OCI-LY1 (cell line): ENCODE results near the gene BYSL.

Experiments used
- H2AFZ ChIP-seq: fragments of 200-600 bp; sonication (generic), shearing (Covaris generic); 2 replicates; pipeline ENCODE4 v1.6.0; 2014; ENCODE audit warnings: antibody characterized with exemption, mild to moderate bottlenecking, low read length
- H3F3A ChIP-seq: fragments of 200-600 bp; sonication (generic), shearing (Covaris generic); 2 replicates; pipeline ENCODE4 v1.6.0; 2014; ENCODE audit warnings: mild to moderate bottlenecking, antibody characterized with exemption, low read length, moderate library complexity; ENCODE audit not compliant: insufficient read depth
- H3K27ac ChIP-seq: fragments of 200-600 bp; sonication (generic); 2 replicates; pipeline ENCODE4 v1.5.1; 2014; ENCODE audit warnings: low read length, mixed run types, mild to moderate bottlenecking, low read depth; ENCODE audit not compliant: poor library complexity, severe bottlenecking
- H3K27me3 ChIP-seq: fragments of 200-600 bp; sonication (generic); 2 replicates; pipeline ENCODE4 v1.6.0; 2014; ENCODE audit warnings: antibody characterized with exemption, mild to moderate bottlenecking, low read length, moderate library complexity; ENCODE audit not compliant: insufficient read depth
- H3K36me3 ChIP-seq: fragments of 200-600 bp; sonication (generic); 2 replicates; pipeline ENCODE4 v1.6.1; 2014; ENCODE audit warnings: mild to moderate bottlenecking, antibody characterized with exemption, low read length, moderate library complexity, mixed read lengths; ENCODE audit not compliant: insufficient read depth
- H3K4me1 ChIP-seq: fragments of 200-600 bp; sonication (generic); 2 replicates; pipeline ENCODE4 v1.5.1; 2014; ENCODE audit warnings: mild to moderate bottlenecking, low read length, moderate library complexity; ENCODE audit not compliant: insufficient read depth, severe bottlenecking
- H3K4me2 ChIP-seq: fragments of 200-600 bp; sonication (generic), shearing (Covaris generic); 2 replicates; pipeline ENCODE4 v1.6.1; 2014; ENCODE audit warnings: low read length
- H3K4me3 ChIP-seq: fragments of 200-600 bp; sonication (generic); 2 replicates; pipeline ENCODE4 v1.5.1; 2014; ENCODE audit warnings: low read length, low read depth, mild to moderate bottlenecking, mixed read lengths; ENCODE audit not compliant: poor library complexity, severe bottlenecking
- H3K79me2 ChIP-seq: fragments of 200-600 bp; shearing (Covaris generic); 2 replicates; pipeline ENCODE4 v1.6.1; 2016; ENCODE audit warnings: mixed run types, low read length, mixed read lengths; ENCODE audit not compliant: insufficient read depth
- H3K9ac ChIP-seq: fragments of 200-600 bp; sonication (generic), shearing (Covaris generic); 2 replicates; pipeline ENCODE4 v1.6.1; 2014; ENCODE audit warnings: mild to moderate bottlenecking, low read length, mixed read lengths
- H3K9me2 ChIP-seq: fragments of 200-600 bp; sonication (generic), shearing (Covaris generic); 2 replicates; pipeline ENCODE4 v1.6.1; 2014; ENCODE audit warnings: low read depth, mild to moderate bottlenecking, low read length, mixed read lengths
- H3K9me3 ChIP-seq: fragments of 200-600 bp; shearing (Covaris generic); 2 replicates; pipeline ENCODE4 v1.6.1; 2014; ENCODE audit warnings: low read length, mixed read lengths
- H4K20me1 ChIP-seq: fragments of 200-600 bp; sonication (generic), shearing (Covaris generic); 2 replicates; pipeline ENCODE4 v1.6.0; 2016; ENCODE audit warnings: mild to moderate bottlenecking, low read length; ENCODE audit not compliant: insufficient read depth
- EZH2 ChIP-seq: fragments of 200-600 bp; sonication (generic), shearing (Covaris generic); IDR thresholded peaks from 2 replicates; pipeline ENCODE4 v1.8.0; 2017; ENCODE audit warnings: borderline replicate concordance, mixed run types, mild to moderate bottlenecking, antibody characterized with exemption, low read length, moderate library complexity, mixed read lengths
- TF ChIP-seq, protein P1 (sequence below): fragments of 200-600 bp; sonication (generic), shearing (Covaris generic); IDR thresholded peaks from 2 replicates; pipeline ENCODE4 v1.5.1; 2017; ENCODE audit warnings: mild to moderate bottlenecking, antibody characterized with exemption, low read length, moderate library complexity, mixed read lengths

BYSL gene

DNA sequence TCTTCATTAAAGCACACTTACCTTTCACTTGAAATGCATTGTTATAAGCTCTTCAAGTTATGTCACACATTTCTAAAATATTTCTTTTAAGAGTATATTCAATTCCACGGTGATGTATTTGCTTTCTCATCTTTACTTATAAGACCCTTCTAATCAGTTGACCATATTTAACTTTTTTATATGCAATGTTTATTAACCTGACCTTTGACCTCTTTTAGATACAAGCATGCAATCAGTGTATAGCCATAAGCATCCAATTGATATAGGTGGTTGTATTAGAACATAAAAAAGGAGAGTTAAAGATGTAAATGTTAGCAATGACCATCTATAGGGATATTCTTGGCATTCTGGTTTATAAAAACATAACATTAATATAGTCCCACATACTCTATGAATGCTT, 35.4 kb upstream of the BYSL start:
- Histone ChIP-seq H3K9me3 (no peaks in the 10 kb centered on the region), H3K4me3 (no peak overlapping the region), H3K36me3 (peaks cover 16% of the 10 kb centered on the region; the same call in 1 of the 2 replicates), H3K27ac (no peak overlapping the region), H2AFZ (no peak overlapping the region), H3K4me1 (no peaks in the 10 kb centered on the region), H3K9ac (no peak overlapping the region), H3K79me2 (peaks cover 11% of the 10 kb centered on the region; the same call in 1 of the 2 replicates), H3K9me2 (no peaks in the 10 kb centered on the region), H3K27me3 (no peaks in the 10 kb centered on the region), H3F3A (no peaks in the 10 kb centered on the region), H3K4me2 (no peak overlapping the region), H4K20me1 (no peaks in the 10 kb centered on the region)
- TF ChIP-seq, protein P1, sequence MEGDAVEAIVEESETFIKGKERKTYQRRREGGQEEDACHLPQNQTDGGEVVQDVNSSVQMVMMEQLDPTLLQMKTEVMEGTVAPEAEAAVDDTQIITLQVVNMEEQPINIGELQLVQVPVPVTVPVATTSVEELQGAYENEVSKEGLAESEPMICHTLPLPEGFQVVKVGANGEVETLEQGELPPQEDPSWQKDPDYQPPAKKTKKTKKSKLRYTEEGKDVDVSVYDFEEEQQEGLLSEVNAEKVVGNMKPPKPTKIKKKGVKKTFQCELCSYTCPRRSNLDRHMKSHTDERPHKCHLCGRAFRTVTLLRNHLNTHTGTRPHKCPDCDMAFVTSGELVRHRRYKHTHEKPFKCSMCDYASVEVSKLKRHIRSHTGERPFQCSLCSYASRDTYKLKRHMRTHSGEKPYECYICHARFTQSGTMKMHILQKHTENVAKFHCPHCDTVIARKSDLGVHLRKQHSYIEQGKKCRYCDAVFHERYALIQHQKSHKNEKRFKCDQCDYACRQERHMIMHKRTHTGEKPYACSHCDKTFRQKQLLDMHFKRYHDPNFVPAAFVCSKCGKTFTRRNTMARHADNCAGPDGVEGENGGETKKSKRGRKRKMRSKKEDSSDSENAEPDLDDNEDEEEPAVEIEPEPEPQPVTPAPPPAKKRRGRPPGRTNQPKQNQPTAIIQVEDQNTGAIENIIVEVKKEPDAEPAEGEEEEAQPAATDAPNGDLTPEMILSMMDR: no peak
- no peak for TF ChIP-seq EZH2

DNA sequence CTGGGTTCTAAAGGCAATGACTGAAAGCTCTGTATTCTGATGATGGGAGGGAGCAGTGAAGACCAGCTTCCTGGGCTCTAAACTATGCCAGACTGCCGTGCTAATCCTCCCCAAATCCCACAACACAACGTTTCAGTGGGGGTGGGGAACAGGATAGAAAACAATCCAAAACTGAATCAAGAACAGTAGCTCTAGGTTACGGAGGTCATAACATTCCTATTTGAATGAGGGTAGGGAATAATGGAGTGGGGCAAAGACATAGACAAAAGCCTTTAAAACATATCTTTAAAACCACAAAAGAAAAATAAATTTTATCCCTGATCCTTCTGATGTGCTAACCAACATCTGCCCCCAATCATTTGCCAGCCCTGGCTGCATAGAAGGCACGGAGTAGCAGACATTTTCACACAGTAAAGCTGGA, 34.0 kb upstream of the BYSL start:
- Histone ChIP-seq H3K4me1 (peaks cover 9% of the 10 kb centered on the region), H3K9me3 (no peaks in the 10 kb centered on the region), H4K20me1 (no peaks in the 10 kb centered on the region), H3K36me3 (peaks cover 16% of the 10 kb centered on the region; the same call in 1 of the 2 replicates), H3K4me2 (no peak overlapping the region), H2AFZ (no peak overlapping the region), H3K27ac (no peak overlapping the region), H3K9ac (no peak overlapping the region), H3K79me2 (peaks cover 25% of the 10 kb centered on the region), H3K4me3 (no peak overlapping the region), H3F3A (no peaks in the 10 kb centered on the region), H3K27me3 (no peaks in the 10 kb centered on the region), H3K9me2 (no peaks in the 10 kb centered on the region)
- TF ChIP-seq, protein P1: no peak
- TF ChIP-seq EZH2: no peak

DNA sequence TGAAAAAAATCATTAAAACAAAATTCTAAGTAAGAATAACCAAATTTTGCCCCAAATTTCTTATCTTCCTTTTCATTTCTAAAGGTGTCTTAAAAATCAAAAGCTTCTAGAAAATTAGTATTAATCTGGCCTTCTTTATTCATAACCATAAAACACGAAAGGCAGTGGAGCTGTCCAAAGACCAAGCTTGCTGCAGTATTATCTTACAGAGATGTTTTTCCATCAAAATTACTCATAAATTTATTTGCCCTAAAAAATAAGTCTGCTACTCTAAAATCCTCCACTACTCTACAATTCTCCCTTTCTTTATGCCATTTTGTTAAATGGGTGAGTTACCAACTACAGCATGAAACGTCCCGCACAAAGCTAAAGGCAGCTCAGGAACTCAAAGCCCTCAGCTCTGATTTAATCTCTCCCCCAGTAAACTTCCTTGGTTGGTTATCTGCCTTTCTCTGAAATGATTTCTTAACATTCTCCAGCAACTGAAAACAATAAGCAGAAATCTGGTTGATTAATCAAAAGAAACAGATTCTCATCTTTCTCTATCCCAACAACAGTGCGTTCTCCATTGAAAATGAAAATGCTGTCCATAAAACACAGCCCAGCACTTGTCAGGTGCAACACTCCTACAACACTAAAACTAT, 28.3 kb upstream of the BYSL start:
- Histone ChIP-seq H3K4me1 (peaks cover 44% of the 10 kb centered on the region), H3K4me2 (peak overlapping the region; percentile 85), H2AFZ (no peak overlapping the region), H3K27ac (peak overlapping the region; percentile 40), H3F3A (no peaks in the 10 kb centered on the region), H3K36me3 (0 out of 2 replicates have a peak, but pooled peaks cover 3% of the 10 kb centered on the region), H3K9ac (peak overlapping the region; percentile 95), H3K27me3 (no peaks in the 10 kb centered on the region), H3K9me3 (no peaks in the 10 kb centered on the region), H3K4me3 (peak overlapping the region; percentile 90), H4K20me1 (no peaks in the 10 kb centered on the region), H3K79me2 (peaks cover 30% of the 10 kb centered on the region), H3K9me2 (no peaks in the 10 kb centered on the region)
- TF ChIP-seq EZH2: no peak
- TF ChIP-seq, protein P1: no peak
